ENCODE results near the gene PRRG2. TPM values are rescaled to one million over a fixed set of nuclear protein-coding genes. Genes with fewer than 3 reads are reported as not detected.

PRRG2 gene
- total RNA-seq (2016; rRNA removed; fragmentation: Illumina TruSeq; extraction: Trizol) (0.51 and 0.82 TPM in 2 replicates), polyA plus RNA-seq (2011; rRNA removed) (0.64 and 0.66 TPM in 2 replicates), polyA minus RNA-seq (2011; rRNA and poly(A)+ RNA removed; ENCODE audit: low replicate concordance) (0.84 and 1.8 TPM in 2 replicates), Bru-seq, nascent RNA (percentile 29 among the genes with signal in this experiment), BruChase-seq, experiment 1, labeled RNA remaining after a 6-hour chase (percentile 32 among the genes with signal in this experiment), BruChase-seq, experiment 2, labeled RNA remaining after a 2-hour chase (percentile 24 among the genes with signal in this experiment)
- 1.1 and 1.6 TPM in 2 replicates for total RNA-seq (2016; cell fraction: cytosol; rRNA removed; fragmentation: Illumina TruSeq; extraction: Trizol; ENCODE audit: low read depth)
- total RNA-seq (2016; cell fraction: insoluble cytoplasmic fraction; rRNA removed; fragmentation: Illumina TruSeq; extraction: Trizol) = 0.43 and 0.97 TPM in 2 replicates
- total RNA-seq (2016; cell fraction: membrane; rRNA removed; fragmentation: Illumina TruSeq; extraction: Trizol) = 0.56 and 0.79 TPM in 2 replicates
- 0.78 and 1.3 TPM in 2 replicates for total RNA-seq (2016; cell fraction: nucleus; rRNA removed; fragmentation: Illumina TruSeq; extraction: Trizol)
- polyA plus RNA-seq (2011; cell fraction: cytosol; rRNA removed) = 0.69 and 0.98 TPM in 2 replicates
- 1.2 and 1.3 TPM in 2 replicates for polyA plus RNA-seq (2011; cell fraction: nucleus; rRNA removed)
- polyA plus RNA-seq (2012) = 0.49 and 0.83 TPM in 2 replicates
- polyA plus RNA-seq (2016; cell fraction: cytosol; fragmentation: Illumina TruSeq; extraction: Trizol; ENCODE audit: low read depth) = 0.18 and 0.40 TPM in 2 replicates
- polyA plus RNA-seq (2016; cell fraction: insoluble cytoplasmic fraction; fragmentation: Illumina TruSeq; extraction: Trizol; ENCODE audit: low read depth) = 0.44 and 0.60 TPM in 2 replicates
- polyA plus RNA-seq (2016; cell fraction: membrane; fragmentation: Illumina TruSeq; extraction: Trizol; ENCODE audit: low read depth) = 0.39 and 0.42 TPM in 2 replicates
- 0.57 and 2.1 TPM in 2 replicates for polyA plus RNA-seq (2016; cell fraction: nucleus; fragmentation: Illumina TruSeq; extraction: Trizol; ENCODE audit: insufficient read depth, low read depth)
- polyA minus RNA-seq (2011; cell fraction: cytosol; rRNA and poly(A)+ RNA removed) = 0.44 and 0.99 TPM in 2 replicates
- 1.4 and 1.7 TPM in 2 replicates for polyA minus RNA-seq (2011; cell fraction: nucleus; rRNA and poly(A)+ RNA removed)
- long read RNA-seq, experiment 1, partial matches to known transcripts = 1 of 1 reads
- long read RNA-seq, experiment 1, other reads (novel, unspliced or antisense) = 0 of 1 reads
- long read RNA-seq, experiment 2, partial matches to known transcripts = 2 of 6 reads
- long read RNA-seq, experiment 2, other reads (novel, unspliced or antisense) = 1 of 6 reads

DNA sequence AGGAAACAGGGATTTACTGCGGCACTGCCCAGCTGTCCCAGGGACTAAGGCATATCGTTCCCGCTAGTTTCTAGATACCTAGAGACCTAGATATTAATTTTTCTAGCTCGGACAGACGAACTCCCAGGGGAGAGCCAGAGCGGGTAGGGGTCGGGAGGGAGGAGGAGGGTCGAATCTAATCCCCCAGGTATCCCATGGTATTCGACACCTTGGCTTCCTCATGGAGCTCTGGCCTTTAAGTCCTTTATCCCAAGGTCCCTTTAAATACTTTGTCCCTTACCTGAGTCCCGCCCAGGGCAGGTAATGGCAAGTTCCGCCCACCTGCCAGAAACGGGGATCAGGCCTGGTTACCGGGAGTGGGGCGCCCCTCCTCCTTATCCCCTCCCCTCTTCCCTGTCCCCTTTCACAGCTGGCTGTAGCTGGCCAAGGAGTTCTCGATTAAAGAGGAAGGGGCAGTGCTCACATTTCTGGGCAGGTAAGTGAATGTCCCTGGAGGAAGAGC is at the start of gene PRRG2:
TSS of gene PRRG2 (plus strand) at position 310 of the 502 bp plus-strand sequence. CDS start 1,904 bp downstream, outside the sequence.
- WGBS (ENCODE audit: low lambda C conversion rate) = 57% methylated on average over 14 of the region's 15 CpGs
- no peak for DNase-seq (ENCODE audit: low spot score)
- TF ChIP-seq, protein P1, sequence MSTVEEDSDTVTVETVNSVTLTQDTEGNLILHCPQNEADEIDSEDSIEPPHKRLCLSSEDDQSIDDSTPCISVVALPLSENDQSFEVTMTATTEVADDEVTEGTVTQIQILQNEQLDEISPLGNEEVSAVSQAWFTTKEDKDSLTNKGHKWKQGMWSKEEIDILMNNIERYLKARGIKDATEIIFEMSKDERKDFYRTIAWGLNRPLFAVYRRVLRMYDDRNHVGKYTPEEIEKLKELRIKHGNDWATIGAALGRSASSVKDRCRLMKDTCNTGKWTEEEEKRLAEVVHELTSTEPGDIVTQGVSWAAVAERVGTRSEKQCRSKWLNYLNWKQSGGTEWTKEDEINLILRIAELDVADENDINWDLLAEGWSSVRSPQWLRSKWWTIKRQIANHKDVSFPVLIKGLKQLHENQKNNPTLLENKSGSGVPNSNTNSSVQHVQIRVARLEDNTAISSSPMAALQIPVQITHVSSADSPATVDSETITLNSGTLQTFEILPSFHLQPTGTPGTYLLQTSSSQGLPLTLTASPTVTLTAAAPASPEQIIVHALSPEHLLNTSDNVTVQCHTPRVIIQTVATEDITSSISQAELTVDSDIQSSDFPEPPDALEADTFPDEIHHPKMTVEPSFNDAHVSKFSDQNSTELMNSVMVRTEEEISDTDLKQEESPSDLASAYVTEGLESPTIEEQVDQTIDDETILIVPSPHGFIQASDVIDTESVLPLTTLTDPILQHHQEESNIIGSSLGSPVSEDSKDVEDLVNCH (CRISPR knock-in tag; IDR thresholded peaks at IDR 0.05) = no peak
- TF ChIP-seq ZFP37 (CRISPR knock-in tag; IDR thresholded peaks at IDR 0.05; ENCODE audit: borderline replicate concordance) (no peak), ZEB1 (IDR thresholded peaks at IDR 0.05; ENCODE audit: insufficient replicate concordance, low read depth) (peak; percentile 44), ZNF768 (CRISPR knock-in tag; IDR thresholded peaks at IDR 0.05) (no peak), ZNF34 (CRISPR knock-in tag; IDR thresholded peaks at IDR 0.05; ENCODE audit: borderline replicate concordance) (0 out of 2 replicates have a peak, but pooled peaks have one; percentile 33), RFX5 (IDR thresholded peaks at IDR 0.05; ENCODE audit: low read depth, low read length) (no peak), ELF1 (CRISPR knock-in tag; IDR thresholded peaks at IDR 0.05) (no peak), ZSCAN29 (CRISPR knock-in tag; conservative IDR thresholded peaks at IDR 0.05) (0 out of 2 replicates have a peak, but pooled peaks have one; percentile 33), SALL1 (CRISPR knock-in tag; IDR thresholded peaks at IDR 0.05) (no peak), ATRX (CRISPR knock-in tag; IDR thresholded peaks at IDR 0.05; ENCODE audit: borderline replicate concordance) (no peak), HNRNPLL (IDR thresholded peaks at IDR 0.05; ENCODE audit: low read depth, low read length, poor library complexity, severe bottlenecking) (no peak), NONO (IDR thresholded peaks at IDR 0.05) (no peak), NONO (CRISPR knock-in tag; conservative IDR thresholded peaks at IDR 0.05) (no peak), ZFY (CRISPR knock-in tag; IDR thresholded peaks at IDR 0.05) (no peak), ZNF678 (CRISPR knock-in tag; IDR thresholded peaks at IDR 0.05) (no peak)
- TF ChIP-seq, protein P2, sequence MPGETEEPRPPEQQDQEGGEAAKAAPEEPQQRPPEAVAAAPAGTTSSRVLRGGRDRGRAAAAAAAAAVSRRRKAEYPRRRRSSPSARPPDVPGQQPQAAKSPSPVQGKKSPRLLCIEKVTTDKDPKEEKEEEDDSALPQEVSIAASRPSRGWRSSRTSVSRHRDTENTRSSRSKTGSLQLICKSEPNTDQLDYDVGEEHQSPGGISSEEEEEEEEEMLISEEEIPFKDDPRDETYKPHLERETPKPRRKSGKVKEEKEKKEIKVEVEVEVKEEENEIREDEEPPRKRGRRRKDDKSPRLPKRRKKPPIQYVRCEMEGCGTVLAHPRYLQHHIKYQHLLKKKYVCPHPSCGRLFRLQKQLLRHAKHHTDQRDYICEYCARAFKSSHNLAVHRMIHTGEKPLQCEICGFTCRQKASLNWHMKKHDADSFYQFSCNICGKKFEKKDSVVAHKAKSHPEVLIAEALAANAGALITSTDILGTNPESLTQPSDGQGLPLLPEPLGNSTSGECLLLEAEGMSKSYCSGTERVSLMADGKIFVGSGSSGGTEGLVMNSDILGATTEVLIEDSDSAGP (CRISPR knock-in tag; IDR thresholded peaks at IDR 0.05; ENCODE audit: borderline replicate concordance) = peak; percentile 57

More for the DNA sequence above, at the start of gene PRRG2:
- Histone ChIP-seq H2AFZ (ENCODE audit: low read length) (peak within 1 kb of the TSS; percentile 97), H4K20me1 (ENCODE audit: insufficient read depth, low read length) (no peaks in the 10 kb centered on the region), H3K4me3 (replicated peaks in 1 of 3; ENCODE audit: insufficient read depth in 1 of 3, low read depth in 2 of 3, low read length in 3 of 3) (peak within 1 kb of the TSS; percentile 75 to 94 (median 88)), H3K4me2 (ENCODE audit: low read depth, low read length) (peak within 1 kb of the TSS; percentile 88), H3K9me3 (ENCODE audit: low read length) (no peaks in the 10 kb centered on the region), H3K27me3 (ENCODE audit: control insufficient read depth in 1 of 2, insufficient read depth in 2 of 2, low read length in 2 of 2) (peaks cover 0 to 5% of the 10 kb centered on the region in 2 experiments; a peak in 1 of 5 replicates), H3K27ac (ENCODE audit: extremely low read length, insufficient read depth, low read length) (peak within 1 kb of the TSS; percentile 61), H3K79me2 (ENCODE audit: insufficient read depth, low read length) (peaks cover 37% of the 10 kb centered on the region), H3K4me1 (ENCODE audit: insufficient read depth, low read length) (peaks cover 38% of the 10 kb centered on the region), H3K9ac (ENCODE audit: insufficient read depth, low read depth, low read length) (peak within 1 kb of the TSS; percentile 94), H3K36me3 (replicated peaks in 1 of 2; ENCODE audit: control insufficient read depth in 1 of 2, insufficient read depth in 2 of 2, low read length in 2 of 2) (no peaks in the 10 kb centered on the region)
- intact Hi-C loops (cut with micrococcal nuclease; ENCODE audit: unreplicated experiment) = loop anchor here (2.0 kb wide), 1 partner anchor 96 kb away; the partner anchor contains the start of gene PRMT1
- in situ Hi-C loops (cut with HindIII; ENCODE audit: extremely low pct_ligation_motif_present, low pct_unique_long_range_greater_than_20kb) = no loop called here
- no peak for FAIRE-seq
- no peak for ATAC-seq
- ChIA-PET POLR2A (interaction anchor here (1.0 to 3.7 kb wide), 10 partner anchors 10 to 102 kb away, joined by 3 to 22 read pairs (median 10); partner anchors contain the start of genes FCGRT, PRR12, RPS11 and RRAS), CTCF (ENCODE audit: low intra/inter-chr PET ratio, low total read pairs) (interaction anchor here (2.8 kb wide), 1 partner anchor 11 kb away, joined by 8 read pairs; no protein-coding TSS in a partner anchor)
- no TSS peak for BruUV-seq (replicated peaks)

Measured in HepG2 (cell line).